K562 (cell line): ENCODE measurements around the gene POLR2B. TPM values are rescaled to one million over a fixed set of nuclear protein-coding genes. Genes with fewer than 3 reads are reported as not detected.

Source experiments
- ATAC-seq: fragments of 200-7000 bp; cut with Tn5 transposase; 3 replicates; pipeline ENCODE4 v1.9.1; 2020; ENCODE audit warnings: moderate library complexity
- BruUV-seq: library from RNA; stranded (reverse); fragments of 400-500 nt; replicated peaks from 2 replicates; lab custom pipeline; 2021; lab: Mats Ljungman, UMichigan
- CTCF ChIA-PET: fragments of 300-600 bp; formaldehyde crosslinking; extraction: SDS; loops from one replicate; lab custom pipeline; 2021; ENCODE audit warnings: low intra/inter-chr PET ratio; lab: Yijun Ruan, JAX
- POLR2A ChIA-PET: fragments of 300-600, 350-650 bp; sonication (Branson Sonifier 250); formaldehyde crosslinking; extraction: SDS; loops from one replicate; lab custom pipeline; 2021; ENCODE audit warnings: antibody characterized with exemption, inconsistent platforms; lab: Yijun Ruan, JAX
- DNase-seq, 4 experiments: peaks; one replicate each; pipeline versions ENCODE4 v3.0.0 to v3.0.0-alpha.2; 2011 to 2018; ENCODE audit warnings: low spot score in 3 of 4, mixed read lengths in 3 of 4; ENCODE audit errors: extremely low read depth in 1 of 4
- FAIRE-seq: peaks from 2 replicates; lab custom pipeline; 2011; peaks lifted over from hg19 to GRCh38; lab: Jason Lieb, UNC
- H2AFZ ChIP-seq: 2 replicates; pipeline ENCODE4 v1.6.0; 2011; ENCODE audit warnings: low read depth, low read length, control low read depth, inconsistent platforms
- H3K27ac ChIP-seq: fragments of 200-600 bp; 3 replicates; pipeline ENCODE4 v1.8.0; 2011; ENCODE audit warnings: low read depth, mild to moderate bottlenecking, control low read depth, inconsistent platforms, low read length, moderate library complexity, mixed read lengths; ENCODE audit errors: extremely low read depth
- H3K27me3 ChIP-seq, 2 experiments: fragments of 300-600 bp in 1 of 2; 2 replicates in 1 of 2; 3 replicates in 1 of 2; pipeline versions ENCODE4 v1.6.0 to v1.8.0; 2011; ENCODE audit warnings: inconsistent platforms in 2 of 2, low read length in 2 of 2, mild to moderate bottlenecking in 1 of 2, mixed read lengths in 1 of 2, moderate library complexity in 1 of 2; ENCODE audit not compliant: control insufficient read depth in 2 of 2, insufficient read depth in 2 of 2
- H3K36me3 ChIP-seq: fragments of 300-600 bp; 3 replicates; pipeline ENCODE4 v1.8.0; 2011; ENCODE audit warnings: mild to moderate bottlenecking, low read length, inconsistent platforms; ENCODE audit not compliant: control insufficient read depth, insufficient read depth
- H3K4me1 ChIP-seq, 2 experiments: fragments of 200-600 bp in 1 of 2; replicated peaks in 1 of 2; 2 replicates in 1 of 2; 3 replicates in 1 of 2; pipeline versions ENCODE4 v1.5.1 to v1.8.0; 2011; ENCODE audit warnings: inconsistent platforms in 2 of 2, low read length in 2 of 2, mild to moderate bottlenecking in 1 of 2, mixed read lengths in 1 of 2, moderate library complexity in 1 of 2; ENCODE audit not compliant: control insufficient read depth in 2 of 2, insufficient read depth in 2 of 2
- H3K4me2 ChIP-seq: 2 replicates; pipeline ENCODE4 v1.6.1; 2011; ENCODE audit warnings: low read length, control low read depth, inconsistent platforms, mixed read lengths; ENCODE audit not compliant: insufficient read depth
- H3K4me3 ChIP-seq: fragments of 200-600 bp; sonication (generic), shearing (Covaris generic); 2 replicates; pipeline ENCODE4 v1.5.1; 2016; ENCODE audit warnings: control low read depth, inconsistent platforms
- H3K79me2 ChIP-seq: fragments of 200-600 bp; 3 replicates; pipeline ENCODE4 v1.8.0; 2011; ENCODE audit warnings: low read length, inconsistent platforms; ENCODE audit not compliant: control insufficient read depth, insufficient read depth
- H3K9ac ChIP-seq, 2 experiments: 2 replicates each; pipeline versions ENCODE4 v1.6.0 to v1.6.1; 2011; ENCODE audit warnings: low read depth in 2 of 2, low read length in 2 of 2, control low read depth in 1 of 2, inconsistent platforms in 1 of 2, mild to moderate bottlenecking in 1 of 2, mixed read lengths in 1 of 2; ENCODE audit not compliant: insufficient read depth in 1 of 2
- H3K9me1 ChIP-seq: one replicate; pipeline ENCODE4 v1.6.0; 2011; ENCODE audit warnings: inconsistent platforms, mild to moderate bottlenecking, low read length, moderate library complexity; ENCODE audit not compliant: control insufficient read depth, insufficient read depth
- H3K9me3 ChIP-seq: replicated peaks from 2 replicates; pipeline ENCODE4 v1.5.1; 2011; ENCODE audit warnings: low read depth, low read length, inconsistent platforms; ENCODE audit not compliant: control insufficient read depth, insufficient read depth
- H4K20me1 ChIP-seq: replicated peaks from 2 replicates; pipeline ENCODE4 v1.6.1; 2011; ENCODE audit warnings: low read length, inconsistent platforms, mixed read lengths; ENCODE audit not compliant: control insufficient read depth, insufficient read depth
- CBX1 ChIP-seq: sonication (generic); IDR thresholded peaks from 2 replicates; pipeline ENCODE4 v1.6.1; 2016; ENCODE audit warnings: antibody characterized with exemption, low read depth, mild to moderate bottlenecking
- E2F6 ChIP-seq, 2 experiments: IDR thresholded peaks; 2 replicates each; pipeline ENCODE4 v1.6.1; 2011; ENCODE audit warnings: borderline replicate concordance in 1 of 2, control low read depth in 1 of 2, low read depth in 1 of 2, low read length in 1 of 2, mild to moderate bottlenecking in 1 of 2, mixed read lengths in 1 of 2, moderate library complexity in 1 of 2; ENCODE audit not compliant: insufficient read depth in 1 of 2, insufficient read length in 1 of 2, poor library complexity in 1 of 2, severe bottlenecking in 1 of 2; ENCODE audit errors: extremely low read depth in 1 of 2
- FOXJ2 ChIP-seq: fragments of 200-800 bp; sonication (Bioruptor generic); IDR thresholded peaks from 2 replicates; pipeline ENCODE4 v1.6.1; 2016; ENCODE audit warnings: missing genetic modification characterization, missing compliant biosample characterization
- IRF2 ChIP-seq: sonication (generic); formaldehyde crosslinking; IDR thresholded peaks from 2 replicates; pipeline ENCODE4 v1.8.1; 2022; ENCODE audit warnings: mild to moderate bottlenecking, missing genetic modification reagents
- NELFE ChIP-seq: IDR thresholded peaks from 2 replicates; pipeline ENCODE4 v1.6.1; 2011; ENCODE audit warnings: mild to moderate bottlenecking; ENCODE audit not compliant: insufficient read depth, insufficient read length
- SMAD1 ChIP-seq: fragments of 150-350 bp; IDR thresholded peaks from 2 replicates; pipeline ENCODE4 v1.6.1; 2014; ENCODE audit warnings: low read length, low read depth; ENCODE audit not compliant: partially characterized antibody
- SMARCA5 ChIP-seq: fragments of 450-650 bp; IDR thresholded peaks from 2 replicates; pipeline ENCODE4 v1.6.1; 2016
- TCF7 ChIP-seq: sonication (generic); IDR thresholded peaks from 2 replicates; pipeline ENCODE4 v1.6.1; 2016; ENCODE audit warnings: antibody characterized with exemption, borderline replicate concordance
- ZNF311 ChIP-seq: fragments of 250-450 bp; sonication (Bioruptor Pico); IDR thresholded peaks from 2 replicates; pipeline ENCODE4 v1.4.0; 2020; ENCODE audit warnings: mild to moderate bottlenecking, moderate library complexity
- ZNF431 ChIP-seq: sonication (generic); formaldehyde crosslinking; IDR thresholded peaks from 2 replicates; pipeline ENCODE4 v1.8.0; 2022; ENCODE audit warnings: mild to moderate bottlenecking, missing genetic modification reagents
- ZNF778 ChIP-seq: fragments of 450-650 bp; formaldehyde crosslinking; IDR thresholded peaks from 2 replicates; pipeline ENCODE4 v1.4.0; 2020; ENCODE audit warnings: mild to moderate bottlenecking, moderate library complexity
- WGBS: fragments of 100-300 bp; shearing (Covaris generic); methylation state at CpG from one replicate; pipeline ENCODE4 v1.1.6; 2016; ENCODE audit warnings: low coverage, mixed read lengths; ENCODE audit not compliant: insufficient coverage; ENCODE audit errors: missing lambda C conversion rate; 5-methylcytosine and 5-hydroxymethylcytosine counted together
- in situ Hi-C: fragments of 300-500 bp; cut with MboI; formaldehyde crosslinking; loops from 4 replicates; pipeline ENCODE4 v1.15.0; 2018; ENCODE audit warnings: inconsistent platforms, mixed read lengths
- intact Hi-C: fragments of 100-400 bp; cut with micrococcal nuclease; formaldehyde crosslinking; loops from 2 replicates; pipeline ENCODE4 v1.14.2; 2022
- polyA plus RNA-seq, 8 experiments: library from polyadenylated mRNA; depleted of rRNA in 4 of 8; stranded (reverse) in 5 of 8; unstranded in 3 of 8; fragments of >200 nt; fragmentation: Nextera tagmentation in 2 of 8; fragmentation: Illumina TruSeq in 1 of 8; extraction: Ambion mirVana in 2 of 8; extraction: Trizol in 1 of 8; gene quantifications; 2 replicates each; pipeline versions ENCODE4 v1.2.1 to v1.2.3, GENCODE V29; 2011 to 2014; ENCODE audit warnings: inconsistent platforms in 1 of 8, missing spikeins in 1 of 8
- total RNA-seq, 7 experiments: library from RNA; depleted of rRNA in 6 of 7; stranded (reverse); fragments of >200 nt in 6 of 7; fragmentation: Illumina TruSeq in 2 of 7; extraction: Trizol in 2 of 7; gene quantifications; 2 replicates each; pipeline versions ENCODE4 v1.2.1 to v1.2.3, GENCODE V29; 2011 to 2021; ENCODE audit warnings: low replicate concordance in 1 of 7
- TF ChIP-seq, protein P1 (sequence below): fragments of 450-650 bp; formaldehyde crosslinking; IDR thresholded peaks from 2 replicates; pipeline ENCODE4 v1.4.0; 2020; ENCODE audit warnings: mild to moderate bottlenecking
- TF ChIP-seq, protein P2 (sequence below): fragments of 250-450 bp; sonication (Bioruptor Pico); IDR thresholded peaks from 2 replicates; pipeline ENCODE4 v1.9.0; 2021; ENCODE audit warnings: mild to moderate bottlenecking, inconsistent platforms

Gene POLR2B
- total and polyA plus RNA-seq, 9 of the 15 experiments (the other 6 are each of a cell fraction or from before 2014, with no cell fraction given): 60.9 to 208 (median 142) TPM

DNA sequence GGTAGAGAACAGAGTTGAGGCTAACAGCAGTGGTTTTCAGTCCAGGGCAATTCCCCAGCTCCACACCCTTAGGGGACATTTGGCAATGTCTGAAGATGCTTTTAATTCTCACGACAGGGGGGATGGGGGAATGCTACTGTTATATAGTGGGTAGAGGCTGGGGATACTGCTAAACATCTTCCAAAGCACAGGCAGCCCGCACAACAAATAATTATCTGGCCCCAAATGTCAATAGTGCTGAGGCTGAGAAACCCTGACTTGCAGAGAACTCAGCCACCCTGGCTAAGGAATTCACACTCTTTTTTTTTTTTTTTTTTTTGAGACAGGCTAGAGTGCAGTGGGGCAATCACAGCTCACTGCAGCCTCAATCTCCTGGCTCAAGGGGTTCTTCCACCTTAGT is 60.6 kb downstream of the POLR2B start:
- POLR2A ChIA-PET: no interaction called here
- H4K20me1 ChIP-seq: no peaks in the 10 kb centered on the region
- no peak overlapping the region for H3K4me2 ChIP-seq
- FAIRE-seq (no peak), DNase-seq (no peak), ATAC-seq (no peak)
- no TSS peak for BruUV-seq
- in situ Hi-C loops: no loop called here
- H3K27ac ChIP-seq: no peak overlapping the region
- CTCF ChIA-PET: no interaction called here
- H3K36me3 ChIP-seq: no peaks in the 10 kb centered on the region
- 0% methylated on average over 2 of the region's 2 CpGs for WGBS
- no peak overlapping the region for H3K9ac ChIP-seq
- H2AFZ ChIP-seq: no peak overlapping the region
- H3K27me3 ChIP-seq: peaks cover 17 to 18% of the 10 kb centered on the region in 2 experiments
- H3K4me3 ChIP-seq: no peak overlapping the region
- no peaks in the 10 kb centered on the region for H3K9me1 ChIP-seq
- TF ChIP-seq, protein P1, sequence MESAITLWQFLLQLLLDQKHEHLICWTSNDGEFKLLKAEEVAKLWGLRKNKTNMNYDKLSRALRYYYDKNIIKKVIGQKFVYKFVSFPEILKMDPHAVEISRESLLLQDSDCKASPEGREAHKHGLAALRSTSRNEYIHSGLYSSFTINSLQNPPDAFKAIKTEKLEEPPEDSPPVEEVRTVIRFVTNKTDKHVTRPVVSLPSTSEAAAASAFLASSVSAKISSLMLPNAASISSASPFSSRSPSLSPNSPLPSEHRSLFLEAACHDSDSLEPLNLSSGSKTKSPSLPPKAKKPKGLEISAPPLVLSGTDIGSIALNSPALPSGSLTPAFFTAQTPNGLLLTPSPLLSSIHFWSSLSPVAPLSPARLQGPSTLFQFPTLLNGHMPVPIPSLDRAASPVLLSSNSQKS (CRISPR knock-in tag): no peak
- no peak for TF ChIP-seq ZNF431 (CRISPR knock-in tag)
- no peak for TF ChIP-seq SMARCA5
- no peaks in the 10 kb centered on the region for H3K9me3 ChIP-seq
- H3K4me1 ChIP-seq: no peaks in the 10 kb centered on the region
- intact Hi-C loops: loop anchor here (2.0 kb wide), 1 partner anchor 123 kb away; no protein-coding TSS in a partner anchor
- H3K79me2 ChIP-seq: no peaks in the 10 kb centered on the region

DNA sequence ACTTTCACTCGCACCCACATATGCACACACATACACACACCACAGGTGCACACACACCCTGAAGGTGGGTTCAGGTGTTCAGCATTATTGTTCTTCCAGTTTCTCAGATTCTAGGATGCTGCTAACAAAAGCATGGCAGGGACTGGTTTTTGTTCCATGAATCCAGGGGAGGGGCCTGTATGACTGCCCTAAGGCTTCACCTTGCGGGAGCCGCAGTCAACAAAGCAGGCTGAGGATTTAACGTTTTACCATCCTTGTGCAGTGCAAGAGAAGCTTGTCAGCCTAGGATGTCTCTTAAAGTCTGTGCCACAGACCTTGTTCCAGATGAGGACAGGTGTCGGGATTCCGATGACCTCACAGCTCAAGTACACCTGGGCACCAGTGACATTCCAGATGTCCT is 61.8 kb downstream of the POLR2B start:
- BruUV-seq: no TSS peak
- H3K36me3 ChIP-seq: no peaks in the 10 kb centered on the region
- FAIRE-seq (no peak), ATAC-seq (no peak), DNase-seq (no peak)
- ChIA-PET POLR2A (no interaction called here), CTCF (no interaction called here)
- peaks cover 17 to 18% of the 10 kb centered on the region in 2 experiments for H3K27me3 ChIP-seq
- no peak overlapping the region for H3K4me3 ChIP-seq
- no peaks in the 10 kb centered on the region for H3K79me2 ChIP-seq
- in situ Hi-C loops: no loop called here
- intact Hi-C loops: no loop called here
- H3K27ac ChIP-seq: no peak overlapping the region
- no peak overlapping the region for H3K9ac ChIP-seq
- 2% methylated on average over 6 of the region's 6 CpGs for WGBS
- no peaks in the 10 kb centered on the region for H3K9me3 ChIP-seq
- no peaks in the 10 kb centered on the region for H4K20me1 ChIP-seq
- no peak overlapping the region for H3K4me2 ChIP-seq
- no peaks in the 10 kb centered on the region for H3K4me1 ChIP-seq
- no peak overlapping the region for H2AFZ ChIP-seq
- H3K9me1 ChIP-seq: no peaks in the 10 kb centered on the region
- no peak for TF ChIP-seq CBX1
- no peak for TF ChIP-seq ZNF778
- no peak for TF ChIP-seq SMAD1
- no peak for TF ChIP-seq FOXJ2 (tag)
- TF ChIP-seq IRF2 (CRISPR knock-in tag): no peak
- no peak for TF ChIP-seq TCF7
- no peak for TF ChIP-seq NELFE
- TF ChIP-seq, protein P2, sequence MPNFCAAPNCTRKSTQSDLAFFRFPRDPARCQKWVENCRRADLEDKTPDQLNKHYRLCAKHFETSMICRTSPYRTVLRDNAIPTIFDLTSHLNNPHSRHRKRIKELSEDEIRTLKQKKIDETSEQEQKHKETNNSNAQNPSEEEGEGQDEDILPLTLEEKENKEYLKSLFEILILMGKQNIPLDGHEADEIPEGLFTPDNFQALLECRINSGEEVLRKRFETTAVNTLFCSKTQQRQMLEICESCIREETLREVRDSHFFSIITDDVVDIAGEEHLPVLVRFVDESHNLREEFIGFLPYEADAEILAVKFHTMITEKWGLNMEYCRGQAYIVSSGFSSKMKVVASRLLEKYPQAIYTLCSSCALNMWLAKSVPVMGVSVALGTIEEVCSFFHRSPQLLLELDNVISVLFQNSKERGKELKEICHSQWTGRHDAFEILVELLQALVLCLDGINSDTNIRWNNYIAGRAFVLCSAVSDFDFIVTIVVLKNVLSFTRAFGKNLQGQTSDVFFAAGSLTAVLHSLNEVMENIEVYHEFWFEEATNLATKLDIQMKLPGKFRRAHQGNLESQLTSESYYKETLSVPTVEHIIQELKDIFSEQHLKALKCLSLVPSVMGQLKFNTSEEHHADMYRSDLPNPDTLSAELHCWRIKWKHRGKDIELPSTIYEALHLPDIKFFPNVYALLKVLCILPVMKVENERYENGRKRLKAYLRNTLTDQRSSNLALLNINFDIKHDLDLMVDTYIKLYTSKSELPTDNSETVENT (CRISPR knock-in tag): no peak
- TF ChIP-seq ZNF311 (CRISPR knock-in tag): no peak
- TF ChIP-seq E2F6 (IDR thresholded peaks at IDR 0.05; ENCODE audit: borderline replicate concordance in 1 of 2, extremely low read depth in 1 of 2, insufficient read depth in 1 of 2, insufficient read length in 1 of 2, low read depth in 1 of 2, low read length in 1 of 2, poor library complexity in 1 of 2, severe bottlenecking in 1 of 2): no peak
